Hepatocyte (in vitro differentiated cells): ENCODE data around the gene CDK14. TPM values are rescaled to one million over a fixed set of nuclear protein-coding genes. Genes with fewer than 3 reads are reported as not detected.
"Not testable (repeated sequence)": the region's sequence is repeated elsewhere in the genome, so short reads cannot be mapped to it uniquely, and the experiment has no call there.

Source experiments
- DNase-seq: peaks from one replicate; pipeline ENCODE4 v3.0.0-alpha.2; 2016; ENCODE audit warnings: low spot score
- H2AFZ ChIP-seq: fragments of 200-600 bp; sonication (generic); 2 replicates; pipeline ENCODE4 v1.6.0; 2016; ENCODE audit warnings: antibody characterized with exemption, mild to moderate bottlenecking
- H3K27ac ChIP-seq: fragments of 200-600 bp; sonication (generic); 2 replicates; pipeline ENCODE4 v1.5.1; 2016; ENCODE audit warnings: mild to moderate bottlenecking
- H3K27me3 ChIP-seq: fragments of 200-600 bp; sonication (generic); 2 replicates; pipeline ENCODE4 v1.6.1; 2016
- H3K36me3 ChIP-seq: fragments of 200-600 bp; sonication (generic); replicated peaks from 2 replicates; pipeline ENCODE4 v1.5.1; 2016; ENCODE audit warnings: low read depth; ENCODE audit not compliant: insufficient read depth
- H3K4me1 ChIP-seq: fragments of 200-600 bp; sonication (generic); 2 replicates; pipeline ENCODE4 v1.5.1; 2016; ENCODE audit warnings: mild to moderate bottlenecking, moderate library complexity; ENCODE audit not compliant: insufficient read depth
- H3K4me2 ChIP-seq: fragments of 200-600 bp; sonication (generic); 2 replicates; pipeline ENCODE4 v1.6.0; 2016
- H3K4me3 ChIP-seq: fragments of 200-600 bp; sonication (generic); 2 replicates; pipeline ENCODE4 v1.5.1; 2016; ENCODE audit warnings: mild to moderate bottlenecking
- H3K79me2 ChIP-seq: fragments of 200-600 bp; sonication (generic); 2 replicates; pipeline ENCODE4 v1.6.0; 2017; ENCODE audit warnings: mild to moderate bottlenecking
- H3K9me2 ChIP-seq: fragments of 200-600 bp; sonication (generic); replicated peaks from 2 replicates; pipeline ENCODE4 v1.6.0; 2017; ENCODE audit warnings: mild to moderate bottlenecking; ENCODE audit not compliant: insufficient read depth
- H3K9me3 ChIP-seq: fragments of 200-600 bp; sonication (generic); 2 replicates; pipeline ENCODE4 v1.5.1; 2016; ENCODE audit warnings: low read depth, mild to moderate bottlenecking
- H4K20me1 ChIP-seq: fragments of 200-600 bp; sonication (generic); 2 replicates; pipeline ENCODE4 v1.6.0; 2016; ENCODE audit warnings: mild to moderate bottlenecking; ENCODE audit not compliant: insufficient read depth, poor library complexity, severe bottlenecking
- CTCF ChIP-seq: fragments of 200-600 bp; sonication (generic); IDR thresholded peaks from 2 replicates; pipeline ENCODE4 v1.5.1; 2016; ENCODE audit warnings: antibody characterized with exemption, mild to moderate bottlenecking; ENCODE audit not compliant: poor library complexity
- EZH2 ChIP-seq: fragments of 200-600 bp; sonication (generic); IDR thresholded peaks from 2 replicates; pipeline ENCODE4 v1.6.1; 2016; ENCODE audit warnings: antibody characterized with exemption, mild to moderate bottlenecking, borderline replicate concordance
- EZH2phosphoT487 ChIP-seq: fragments of 200-600 bp; sonication (generic); IDR thresholded peaks from one replicate; pipeline ENCODE4 v1.6.1; 2018; ENCODE audit warnings: antibody characterized with exemption, mild to moderate bottlenecking, low read depth, moderate library complexity; ENCODE audit not compliant: unreplicated experiment, severe bottlenecking
- WGBS: methylation state at CpG from one replicate; pipeline ENCODE4 v1.1.6; 2016; ENCODE audit warnings: low lambda C conversion rate; ENCODE audit errors: missing lambda C conversion rate; 5-methylcytosine and 5-hydroxymethylcytosine counted together
- polyA plus RNA-seq: library from polyadenylated mRNA; unstranded; fragments of >200 nt; fragmentation: Nextera tagmentation; extraction: Ambion mirVana; gene quantifications from 2 replicates; pipeline ENCODE4 v1.2.1, GENCODE V29; 2016
- total RNA-seq: library from RNA; depleted of rRNA; stranded (reverse); fragments of >200 nt; gene quantifications from 2 replicates; pipeline ENCODE4 v1.2.3, GENCODE V29; 2014

The CDK14 gene
- total and polyA plus RNA-seq, 2 experiments from 2014 or later = 8.6 to 23.5 TPM

- no peak for DNase-seq
- H3K4me3 ChIP-seq = no peak overlapping the region
- no peak for TF ChIP-seq EZH2phosphoT487
- TF ChIP-seq CTCF = no peak
- TF ChIP-seq EZH2 = no peak
These were observed 158.9 kb downstream of the CDK14 start for GRCh38 chr7:90755041-90755440.

DNA sequence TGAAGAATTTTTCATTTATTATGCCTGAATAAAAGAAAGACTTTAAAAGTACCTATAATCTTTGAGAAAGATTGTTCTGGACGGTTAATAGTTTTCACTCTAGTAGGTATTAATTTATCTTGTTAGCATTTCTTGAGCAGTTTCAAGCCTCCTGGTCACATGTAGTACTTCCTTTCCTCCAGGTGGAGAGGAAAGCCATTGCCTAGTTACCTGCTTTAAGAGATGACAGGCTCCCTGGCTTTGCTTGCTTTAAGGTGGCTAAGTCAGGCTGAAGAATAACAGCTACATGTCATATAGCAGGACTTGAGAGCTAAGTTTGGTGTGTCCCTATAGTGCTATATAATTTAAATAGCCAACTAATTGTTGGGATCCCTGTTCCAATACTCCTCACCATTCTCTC, 160.2 kb downstream of the CDK14 start:
- Histone ChIP-seq H3K27me3 (no peaks in the 10 kb centered on the region), H3K9me2 (no peaks in the 10 kb centered on the region), H4K20me1 (no peaks in the 10 kb centered on the region), H2AFZ (no peak overlapping the region), H3K9me3 (no peaks in the 10 kb centered on the region), H3K4me2 (no peak overlapping the region), H3K4me3 (no peak overlapping the region), H3K4me1 (peaks cover 20% of the 10 kb centered on the region), H3K79me2 (no peaks in the 10 kb centered on the region), H3K36me3 (no peaks in the 10 kb centered on the region), H3K27ac (no peak overlapping the region)
- no peak for DNase-seq
- TF ChIP-seq CTCF (no peak), EZH2 (no peak), EZH2phosphoT487 (no peak)
- 97% methylated on average over 1 of the region's 1 CpG for WGBS

More at GRCh38 chr7:90755041-90755440, 158.9 kb downstream of the CDK14 start:
- H3K9me2 ChIP-seq = no peaks in the 10 kb centered on the region
- peaks cover 10% of the 10 kb centered on the region for H3K4me1 ChIP-seq
- H2AFZ ChIP-seq = no peak overlapping the region
- H3K79me2 ChIP-seq = no peaks in the 10 kb centered on the region
- 94% methylated on average over 3 of the region's 3 CpGs for WGBS
- no peaks in the 10 kb centered on the region for H3K27me3 ChIP-seq
- H3K36me3 ChIP-seq = no peaks in the 10 kb centered on the region
- H3K4me2 ChIP-seq = no peak overlapping the region
- H3K9me3 ChIP-seq = no peaks in the 10 kb centered on the region
- H3K27ac ChIP-seq = no peak overlapping the region
- H4K20me1 ChIP-seq = no peaks in the 10 kb centered on the region

- not testable (repeated sequence) for H3K4me3 ChIP-seq, H3K36me3 ChIP-seq, H3K27ac ChIP-seq, H3K9me2 ChIP-seq, H3K79me2 ChIP-seq, H2AFZ ChIP-seq, H3K4me2 ChIP-seq, H3K9me3 ChIP-seq, H3K27me3 ChIP-seq, H4K20me1 ChIP-seq, DNase-seq
- peaks cover 20% of the 10 kb centered on the region for H3K4me1 ChIP-seq
- 97% methylated on average over 9 of the region's 9 CpGs for WGBS
These were observed 161.4 kb downstream of the CDK14 start for GRCh38 chr7:90757565-90757950.

DNA sequence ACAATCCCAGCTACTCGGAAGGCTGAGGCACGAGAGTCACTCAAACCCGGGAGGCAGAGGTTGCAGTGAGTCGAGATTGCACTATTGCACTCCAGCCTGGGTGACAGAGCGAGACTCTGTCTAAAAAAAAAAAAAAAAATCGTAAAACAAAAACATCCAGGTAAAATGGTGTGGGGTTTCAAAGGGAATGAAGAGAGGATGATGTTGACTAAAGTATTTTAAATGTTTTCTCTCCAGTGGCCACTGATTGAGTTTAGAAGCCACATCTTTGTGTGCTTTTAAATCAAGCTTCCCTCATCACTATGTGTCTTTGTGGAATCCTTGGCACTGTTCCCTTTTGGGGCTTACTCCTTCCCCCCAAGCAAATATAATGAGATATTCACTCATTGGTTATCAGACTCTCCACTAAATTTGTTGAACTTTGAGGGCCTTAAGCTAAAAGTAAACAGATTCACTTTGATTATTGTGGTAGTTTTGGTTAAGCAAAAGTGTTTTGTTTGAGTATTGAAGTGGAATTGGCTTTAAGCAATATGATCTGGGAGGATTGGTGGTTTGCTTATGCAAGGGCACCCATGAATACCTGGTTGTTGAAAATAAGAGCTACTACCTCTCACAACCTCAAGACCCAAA, 162.9 kb downstream of the CDK14 start:
- no peak overlapping the region for H2AFZ ChIP-seq
- H3K36me3 ChIP-seq = no peaks in the 10 kb centered on the region
- no peak overlapping the region for H3K4me2 ChIP-seq
- no peaks in the 10 kb centered on the region for H3K27me3 ChIP-seq
- DNase-seq = no peak
- no peak overlapping the region for H3K4me3 ChIP-seq
- H3K9me3 ChIP-seq = no peaks in the 10 kb centered on the region
- no peaks in the 10 kb centered on the region for H3K79me2 ChIP-seq
- H3K4me1 ChIP-seq = peaks cover 20% of the 10 kb centered on the region
- no peaks in the 10 kb centered on the region for H4K20me1 ChIP-seq
- TF ChIP-seq CTCF (no peak), EZH2 (no peak), EZH2phosphoT487 (no peak)
- WGBS = 79% methylated on average over 6 of the region's 6 CpGs
- H3K9me2 ChIP-seq = no peaks in the 10 kb centered on the region
- H3K27ac ChIP-seq = no peak overlapping the region
